Testis (tissue), 3 donors: ENCODE results near the gene CMTM6. TPM values are rescaled to one million over a fixed set of nuclear protein-coding genes. Genes with fewer than 3 reads are reported as not detected.
"Not testable (repeated sequence)": the region's sequence is repeated elsewhere in the genome, so short reads cannot be mapped to it uniquely, and the experiment has no call there.

Source experiments
- DNase-seq: peaks from one replicate; pipeline ENCODE4 v3.0.0-alpha.2; 2019
- H3K27ac ChIP-seq, 2 donors: fragments of 200-600 bp; sonication (generic); one replicate each; pipeline ENCODE4 v1.5.1; 2019
- H3K27me3 ChIP-seq: fragments of 200-600 bp; sonication (generic); one replicate; pipeline ENCODE4 v1.5.1; 2019
- H3K36me3 ChIP-seq: fragments of 200-600 bp; sonication (generic); one replicate; pipeline ENCODE4 v1.5.1; 2017; ENCODE audit warnings: low read depth; ENCODE audit errors: missing control alignments
- H3K4me1 ChIP-seq: fragments of 200-600 bp; sonication (generic); one replicate; pipeline ENCODE4 v1.5.1; 2019
- H3K4me3 ChIP-seq, 2 donors: fragments of 200-600 bp; sonication (generic); one replicate each; pipeline ENCODE4 v1.5.1; 2017 to 2019
- H3K9me3 ChIP-seq: fragments of 200-600 bp; sonication (generic); one replicate; pipeline ENCODE4 v1.5.1; 2017
- CTCF ChIP-seq, 3 experiments: fragments of 450-650 bp in 2 of 3; fragments of 200-600 bp in 1 of 3; sonication (generic) in 1 of 3; IDR thresholded peaks; one replicate each; pipeline ENCODE4 v1.5.1; 2016 to 2019; ENCODE audit warnings: antibody characterized with exemption in 3 of 3, mild to moderate bottlenecking in 2 of 3, moderate library complexity in 1 of 3
- POLR2A ChIP-seq: fragments of 450-650 bp; IDR thresholded peaks from one replicate; pipeline ENCODE4 v1.6.1; 2017; ENCODE audit warnings: antibody characterized with exemption, mild to moderate bottlenecking, moderate library complexity
- WGBS, 2 donors: methylation state at CpG; one replicate each; pipeline ENCODE4 v1.1.5; 2018; 5-methylcytosine and 5-hydroxymethylcytosine counted together
- intact Hi-C: fragments of 100-400 bp; cut with DNase I; formaldehyde crosslinking; loops from one replicate; pipeline ENCODE4 v1.15.1; 2023; ENCODE audit warnings: low total_unique reads
- polyA plus RNA-seq: library from polyadenylated mRNA; stranded (reverse); fragments of 350-450 nt; fragmentation: Illumina TruSeq; extraction: RNeasy Lipid Tissue Mini Kit (QIAGEN cat#74804); gene quantifications from one replicate; pipeline ENCODE4 v1.2.3, GENCODE V29; 2014; ENCODE audit warnings: low read depth, low replicate concordance; ENCODE audit not compliant: insufficient read depth
- total RNA-seq, 2 donors: library from RNA; depleted of rRNA; stranded (reverse); fragments of >200 nt; gene quantifications; one replicate each; pipeline ENCODE4 v1.2.3, GENCODE V29; 2016

CMTM6 gene
- total and polyA plus RNA-seq, 3 donors from 2014 or later: 66.2 to 199 (median 154) TPM

DNA sequence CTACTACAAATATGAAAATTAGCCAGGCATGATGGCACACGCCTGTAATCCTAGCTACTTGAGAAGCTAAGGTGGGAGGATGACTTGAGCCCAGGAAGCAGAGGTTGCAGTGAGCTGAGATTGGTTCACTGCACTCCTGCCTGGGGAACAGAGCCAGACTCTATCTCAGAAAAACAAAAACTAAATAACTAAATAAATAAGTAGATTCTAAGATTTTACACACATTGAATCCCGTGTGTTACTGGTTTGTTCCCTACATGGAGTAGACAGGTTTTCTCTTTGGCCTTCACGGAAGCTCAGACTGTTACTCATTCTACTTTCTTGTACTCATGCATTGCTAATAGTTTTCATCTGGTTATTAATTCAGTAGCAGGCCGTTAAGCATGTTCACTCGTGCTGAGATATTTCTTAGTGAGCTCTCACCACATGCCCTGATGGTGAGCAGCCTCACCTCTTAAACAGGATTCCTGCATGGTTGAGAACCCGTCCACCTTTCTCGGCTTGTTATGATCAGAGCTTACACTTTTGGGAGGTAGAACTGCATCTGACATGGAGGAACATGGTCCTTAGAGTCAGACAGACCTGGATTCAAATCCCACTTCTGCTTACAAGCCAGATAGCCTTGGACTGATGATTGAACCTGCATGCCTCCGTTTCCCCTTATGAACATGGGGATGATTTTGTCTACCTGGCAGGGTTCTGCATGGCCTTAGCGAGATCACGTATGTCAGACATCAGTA lies 61.9 kb downstream of the CMTM6 start:
- Histone ChIP-seq H3K36me3 (no peaks in the 10 kb centered on the region), H3K4me1 (no peaks in the 10 kb centered on the region), H3K27me3 (no peaks in the 10 kb centered on the region), H3K27ac (no peak overlapping the region), H3K9me3 (no peaks in the 10 kb centered on the region), H3K4me3 (no peak overlapping the region)
- 86 to 87% methylated on average over 10 of the region's 10 CpGs for WGBS, 2 donors
- no peak for DNase-seq
- intact Hi-C loops: no loop called here
- TF ChIP-seq POLR2A (no peak), CTCF (IDR thresholded peaks at IDR 0.05) (no peak)

GRCh38 chr3:32439421-32439820 lies 63.2 kb downstream of the CMTM6 start:
- WGBS, 2 donors: 97 to 98% methylated on average over 4 of the region's 4 CpGs
- H3K27ac ChIP-seq, DNase-seq, intact Hi-C loops, H3K36me3 ChIP-seq, H3K4me1 ChIP-seq, H3K27me3 ChIP-seq, H3K9me3 ChIP-seq, H3K4me3 ChIP-seq: not testable (repeated sequence)

GRCh38 chr3:32438596-32439344 lies 63.9 kb downstream of the CMTM6 start:
- no peak overlapping the region for H3K4me3 ChIP-seq
- no peaks in the 10 kb centered on the region for H3K9me3 ChIP-seq
- H3K27me3 ChIP-seq: no peaks in the 10 kb centered on the region
- DNase-seq: no peak
- no peak overlapping the region for H3K27ac ChIP-seq
- no peak for TF ChIP-seq POLR2A
- intact Hi-C loops: no loop called here
- 73 to 74% methylated on average over 10 of the region's 10 CpGs for WGBS, 2 donors
- H3K36me3 ChIP-seq: no peaks in the 10 kb centered on the region
- no peaks in the 10 kb centered on the region for H3K4me1 ChIP-seq

GRCh38 chr3:32437896-32438295 lies 64.8 kb downstream of the CMTM6 start:
- Histone ChIP-seq H3K4me3 (no peak overlapping the region), H3K4me1 (no peaks in the 10 kb centered on the region), H3K36me3 (no peaks in the 10 kb centered on the region), H3K27ac (no peak overlapping the region), H3K9me3 (no peaks in the 10 kb centered on the region), H3K27me3 (no peaks in the 10 kb centered on the region)
- no peak for DNase-seq
- TF ChIP-seq POLR2A (no peak), CTCF (IDR thresholded peaks at IDR 0.05) (no peak)
- 83 to 93% methylated on average over 7 of the region's 7 CpGs for WGBS, 2 donors
- intact Hi-C loops: no loop called here

GRCh38 chr3:32436816-32437189 lies 65.8 kb downstream of the CMTM6 start:
- H3K4me3 ChIP-seq: no peak overlapping the region
- H3K4me1 ChIP-seq: no peaks in the 10 kb centered on the region
- no peaks in the 10 kb centered on the region for H3K36me3 ChIP-seq
- 96 to 97% methylated on average over 4 of the region's 4 CpGs for WGBS, 2 donors
- no peak overlapping the region for H3K27ac ChIP-seq
- TF ChIP-seq CTCF (IDR thresholded peaks at IDR 0.05) (no peak), POLR2A (no peak)
- no peaks in the 10 kb centered on the region for H3K9me3 ChIP-seq
- DNase-seq: no peak
- intact Hi-C loops: no loop called here
- no peaks in the 10 kb centered on the region for H3K27me3 ChIP-seq
